ENCODE results near the gene MCL1. TPM values are rescaled to one million over a fixed set of nuclear protein-coding genes. Genes with fewer than 3 reads are reported as not detected.
A peak's percentile ranks its signal among the peaks of the same experiment; 100 is the strongest.

Gene MCL1
- total and polyA plus RNA-seq, 2 of the 13 experiments (the other 11 are each of a cell fraction or from before 2014, with no cell fraction given), result 69.5 to 125 TPM

GRCh38 chr1:150567717-150568593 lies 11.5 kb downstream of the MCL1 start (continued):
- TF ChIP-seq MLX (CRISPR knock-in tag; IDR thresholded peaks at IDR 0.05) (peak; percentile 72), BCL6 (CRISPR knock-in tag; IDR thresholded peaks at IDR 0.05) (peak; percentile 60; the same call in 1 of the 2 replicates), GTF3A (CRISPR knock-in tag; conservative IDR thresholded peaks at IDR 0.05) (no peak), ZNF737 (CRISPR knock-in tag; IDR thresholded peaks at IDR 0.05; ENCODE audit: borderline replicate concordance) (no peak), ZBTB4 (CRISPR knock-in tag; IDR thresholded peaks at IDR 0.05; ENCODE audit: borderline replicate concordance) (no peak), KLF13 (CRISPR knock-in tag; IDR thresholded peaks at IDR 0.05) (no peak), RXRA (CRISPR knock-in tag; IDR thresholded peaks at IDR 0.05) (peak; percentile 62; the same call in 1 of the 2 replicates), HMGXB4 (CRISPR knock-in tag; IDR thresholded peaks at IDR 0.05; ENCODE audit: borderline replicate concordance in 1 of 2, low read depth in 1 of 2) (no peak), ZNF142 (CRISPR knock-in tag; IDR thresholded peaks at IDR 0.05) (0 out of 2 replicates have a peak, but pooled peaks have one; percentile 22), ZNF230 (CRISPR knock-in tag; IDR thresholded peaks at IDR 0.05) (no peak)
- TF ChIP-seq, protein P1, sequence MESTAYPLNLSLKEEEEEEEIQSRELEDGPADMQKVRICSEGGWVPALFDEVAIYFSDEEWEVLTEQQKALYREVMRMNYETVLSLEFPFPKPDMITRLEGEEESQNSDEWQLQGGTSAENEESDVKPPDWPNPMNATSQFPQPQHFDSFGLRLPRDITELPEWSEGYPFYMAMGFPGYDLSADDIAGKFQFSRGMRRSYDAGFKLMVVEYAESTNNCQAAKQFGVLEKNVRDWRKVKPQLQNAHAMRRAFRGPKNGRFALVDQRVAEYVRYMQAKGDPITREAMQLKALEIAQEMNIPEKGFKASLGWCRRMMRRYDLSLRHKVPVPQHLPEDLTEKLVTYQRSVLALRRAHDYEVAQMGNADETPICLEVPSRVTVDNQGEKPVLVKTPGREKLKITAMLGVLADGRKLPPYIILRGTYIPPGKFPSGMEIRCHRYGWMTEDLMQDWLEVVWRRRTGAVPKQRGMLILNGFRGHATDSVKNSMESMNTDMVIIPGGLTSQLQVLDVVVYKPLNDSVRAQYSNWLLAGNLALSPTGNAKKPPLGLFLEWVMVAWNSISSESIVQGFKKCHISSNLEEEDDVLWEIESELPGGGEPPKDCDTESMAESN (CRISPR knock-in tag; conservative IDR thresholded peaks at IDR 0.05), result no peak
- TF ChIP-seq, protein P2, sequence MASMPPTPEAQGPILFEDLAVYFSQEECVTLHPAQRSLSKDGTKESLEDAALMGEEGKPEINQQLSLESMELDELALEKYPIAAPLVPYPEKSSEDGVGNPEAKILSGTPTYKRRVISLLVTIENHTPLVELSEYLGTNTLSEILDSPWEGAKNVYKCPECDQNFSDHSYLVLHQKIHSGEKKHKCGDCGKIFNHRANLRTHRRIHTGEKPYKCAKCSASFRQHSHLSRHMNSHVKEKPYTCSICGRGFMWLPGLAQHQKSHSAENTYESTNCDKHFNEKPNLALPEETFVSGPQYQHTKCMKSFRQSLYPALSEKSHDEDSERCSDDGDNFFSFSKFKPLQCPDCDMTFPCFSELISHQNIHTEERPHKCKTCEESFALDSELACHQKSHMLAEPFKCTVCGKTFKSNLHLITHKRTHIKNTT (CRISPR knock-in tag; IDR thresholded peaks at IDR 0.05), result no peak
